WTC11 (cell line): Measurements from ENCODE around the gene OTOG.

ENCODE experiments used
- ATF3 ChIP-seq: sonication (generic); formaldehyde crosslinking; conservative IDR thresholded peaks from 2 replicates; pipeline ENCODE4 v1.8.1; 2022; ENCODE audit warnings: mild to moderate bottlenecking, missing genetic modification reagents
- CBFB ChIP-seq: sonication (generic); formaldehyde crosslinking; IDR thresholded peaks from 2 replicates; pipeline ENCODE4 v1.8.1; 2022; ENCODE audit warnings: mild to moderate bottlenecking, low read depth, missing genetic modification reagents
- CTCF ChIP-seq: fragments of 200-600 bp; IDR thresholded peaks from 2 replicates; pipeline ENCODE4 v1.8.0; 2022; ENCODE audit warnings: antibody characterized with exemption
- ESRRA ChIP-seq: sonication (generic); formaldehyde crosslinking; IDR thresholded peaks from 2 replicates; pipeline ENCODE4 v1.8.1; 2022; ENCODE audit warnings: mild to moderate bottlenecking, missing genetic modification reagents, borderline replicate concordance
- FOXK1 ChIP-seq: sonication (generic); formaldehyde crosslinking; IDR thresholded peaks from 2 replicates; pipeline ENCODE4 v1.8.0; 2022; ENCODE audit warnings: mild to moderate bottlenecking, moderate library complexity, missing genetic modification reagents
- JUN ChIP-seq: sonication (generic); formaldehyde crosslinking; IDR thresholded peaks from 2 replicates; pipeline ENCODE4 v1.8.0; 2023; ENCODE audit warnings: mild to moderate bottlenecking, missing genetic modification reagents
- MAX ChIP-seq: sonication (generic); formaldehyde crosslinking; IDR thresholded peaks from 2 replicates; pipeline ENCODE4 v1.8.0; 2022; ENCODE audit warnings: mild to moderate bottlenecking, missing genetic modification reagents
- MLX ChIP-seq: sonication (generic); formaldehyde crosslinking; IDR thresholded peaks from 2 replicates; pipeline ENCODE4 v1.8.1; 2023; ENCODE audit warnings: mild to moderate bottlenecking, missing genetic modification reagents, moderate library complexity
- SMAD4 ChIP-seq: sonication (generic); formaldehyde crosslinking; IDR thresholded peaks from 2 replicates; pipeline ENCODE4 v1.8.0; 2022; ENCODE audit warnings: mild to moderate bottlenecking, missing genetic modification reagents
- SP1 ChIP-seq: sonication (generic); formaldehyde crosslinking; conservative IDR thresholded peaks from 2 replicates; pipeline ENCODE4 v1.8.1; 2022; ENCODE audit warnings: missing genetic modification reagents
- TP53 ChIP-seq: sonication (generic); formaldehyde crosslinking; IDR thresholded peaks from 2 replicates; pipeline ENCODE4 v1.8.1; 2023; ENCODE audit warnings: mild to moderate bottlenecking, missing genetic modification reagents
- USF1 ChIP-seq: sonication (generic); formaldehyde crosslinking; IDR thresholded peaks from 2 replicates; pipeline ENCODE4 v1.8.0; 2022; ENCODE audit warnings: mild to moderate bottlenecking, missing genetic modification reagents
- USF2 ChIP-seq: sonication (generic); formaldehyde crosslinking; IDR thresholded peaks from 2 replicates; pipeline ENCODE4 v1.8.1; 2023; ENCODE audit warnings: mild to moderate bottlenecking, missing genetic modification reagents, moderate library complexity

- no peak for TF ChIP-seq MLX
- no peak for TF ChIP-seq CTCF
- no peak for TF ChIP-seq SP1 (CRISPR knock-in tag)
- no peak for TF ChIP-seq MAX (CRISPR knock-in tag)
- TF ChIP-seq JUN (CRISPR knock-in tag), result no peak
- no peak for TF ChIP-seq USF2 (CRISPR knock-in tag)
- no peak for TF ChIP-seq FOXK1 (CRISPR knock-in tag)
- TF ChIP-seq ATF3, result no peak
- no peak for TF ChIP-seq CBFB (CRISPR knock-in tag)
- no peak for TF ChIP-seq ESRRA
- no peak for TF ChIP-seq USF1 (CRISPR knock-in tag)
- TF ChIP-seq SMAD4 (CRISPR knock-in tag), result no peak
- no peak for TF ChIP-seq TP53 (CRISPR knock-in tag)
These were observed 87.9 kb downstream of the OTOG start for GRCh38 chr11:17634776-17635550.
